Fibroblast of lung (primary cell): ENCODE results near the gene MORC1.

Source experiments
- CTCF ChIP-seq, 2 donors: IDR thresholded peaks in 1 of 2; conservative IDR thresholded peaks in 1 of 2; 1 replicate in 1 of 2; 2 replicates in 1 of 2; pipeline ENCODE4 v1.5.1; 2011 to 2012; ENCODE audit warnings: low read length in 2 of 2, control low read depth in 1 of 2, inconsistent platforms in 1 of 2, low read depth in 1 of 2, mild to moderate bottlenecking in 1 of 2
- EZH2 ChIP-seq: IDR thresholded peaks from 2 replicates; pipeline ENCODE4 v1.5.1; 2012; ENCODE audit warnings: low read length, control low read depth, mild to moderate bottlenecking; ENCODE audit errors: missing control alignments

GRCh38 chr3:109059264-109059663, 58.7 kb downstream of the MORC1 start:
- TF ChIP-seq CTCF (conservative IDR thresholded peaks at IDR 0.05 in 1 of 2, IDR thresholded peaks at IDR 0.05 in 1 of 2; ENCODE audit: low read depth in 1 of 2, low read length in 2 of 2) (no peak), EZH2 (no peak)
